ENCODE results near the gene SEPTIN5. TPM values are rescaled to one million over a fixed set of nuclear protein-coding genes. Genes with fewer than 3 reads are reported as not detected.
"Not testable (repeated sequence)": the region's sequence is repeated elsewhere in the genome, so short reads cannot be mapped to it uniquely, and the experiment has no call there.

The SEPTIN5 gene
- total RNA-seq, 1 donor from 2014 or later = 132 TPM

DNA sequence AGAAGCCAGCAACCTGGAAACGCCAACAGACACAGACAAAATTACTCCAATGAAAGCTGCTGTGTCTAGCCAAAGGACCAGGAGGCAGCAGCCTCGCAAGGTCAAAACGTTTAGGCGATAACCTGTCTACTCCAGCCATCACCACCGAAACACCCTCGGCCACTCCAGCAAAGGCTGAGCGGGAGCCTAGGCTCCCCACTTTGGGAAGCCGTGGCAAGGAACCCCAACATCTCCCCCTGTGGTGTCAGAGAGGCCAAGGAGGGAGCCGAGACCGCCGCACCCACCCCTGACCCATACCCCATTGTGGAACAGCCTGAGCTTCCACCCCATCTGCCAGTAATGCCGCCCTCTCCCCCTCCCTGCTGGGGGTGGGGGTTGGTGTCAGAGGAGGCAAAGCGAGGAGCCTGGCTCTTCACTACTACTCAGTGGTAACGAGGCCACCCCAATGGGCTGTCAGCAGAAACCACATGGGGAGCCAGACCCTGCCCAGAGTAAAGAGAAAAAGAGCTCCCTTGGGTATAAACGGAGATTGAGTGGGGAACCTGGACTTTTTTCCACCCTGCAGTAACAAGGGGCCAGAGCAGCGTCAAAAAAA lies 33.9 kb upstream of the SEPTIN5 start:
- DNase-seq (ENCODE audit: low spot score in 2 of 2) (no peak), FAIRE-seq (no peak)

- FAIRE-seq (no peak), DNase-seq (ENCODE audit: low spot score in 2 of 2) (no peak)
Measured at GRCh38 chr22:19680911-19681862, 33.1 kb upstream of the SEPTIN5 start.

DNA sequence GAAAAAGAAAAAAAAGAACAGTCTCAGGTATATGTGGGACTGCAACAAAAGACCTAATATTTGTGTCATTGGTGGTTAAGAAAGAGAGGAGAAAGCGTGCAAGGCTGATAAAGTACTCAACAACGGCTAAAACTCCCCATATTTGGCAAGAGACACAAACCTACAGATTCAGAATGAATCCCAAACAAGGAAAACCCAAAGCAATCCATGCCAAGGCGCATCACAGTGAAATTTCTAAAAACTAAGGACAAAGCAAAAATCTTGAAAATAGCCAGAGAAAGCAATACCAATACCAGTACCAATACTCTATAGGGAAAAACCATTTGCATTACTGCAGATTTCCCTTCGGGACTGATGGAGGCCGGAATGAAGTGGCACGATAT lies 32.4 kb upstream of the SEPTIN5 start:
- no peak for FAIRE-seq
- DNase-seq (ENCODE audit: low spot score in 2 of 2) = no peak

- FAIRE-seq (no peak), DNase-seq (ENCODE audit: low spot score in 2 of 2) (no peak)
Measured at GRCh38 chr22:19686946-19687345, 27.4 kb upstream of the SEPTIN5 start.

DNA sequence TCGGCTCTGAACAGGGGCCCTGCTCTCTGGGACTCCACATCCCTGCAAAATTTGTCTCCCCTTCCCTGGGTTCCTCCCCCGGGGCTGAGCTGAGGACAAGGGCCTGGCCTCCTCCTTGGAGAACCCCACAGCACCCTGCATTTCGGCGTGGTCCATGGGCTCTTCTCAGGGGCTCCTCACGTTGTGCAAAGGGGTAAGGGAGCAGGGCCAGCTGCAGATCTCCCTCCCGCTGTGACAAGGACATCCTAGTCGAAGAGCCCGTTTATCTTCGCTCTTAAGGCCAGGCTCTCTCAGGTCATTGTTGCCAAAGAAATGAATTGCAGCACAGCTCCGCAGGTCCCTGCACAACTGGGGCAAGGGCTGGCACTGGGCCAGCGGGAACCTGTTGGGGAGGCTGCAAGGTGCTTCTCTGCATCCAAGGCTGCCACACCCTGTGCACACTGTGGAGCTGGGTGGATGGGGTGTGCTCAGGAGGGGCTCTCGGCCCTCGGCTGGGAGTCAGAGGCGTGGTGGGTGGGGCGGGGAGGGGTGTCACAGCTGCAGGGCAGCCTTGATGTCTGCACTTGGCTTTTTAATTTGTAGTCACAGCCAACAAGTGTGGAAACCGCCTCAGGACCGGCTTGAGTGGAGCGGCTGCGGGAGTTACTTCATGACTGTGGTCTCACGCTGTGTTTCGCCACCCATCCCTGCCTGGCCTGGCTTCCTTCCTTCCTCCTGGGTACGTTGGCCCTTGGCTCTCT lies 26.6 kb upstream of the SEPTIN5 start:
- no peak for DNase-seq (ENCODE audit: low spot score in 2 of 2)
- FAIRE-seq = no peak

DNA sequence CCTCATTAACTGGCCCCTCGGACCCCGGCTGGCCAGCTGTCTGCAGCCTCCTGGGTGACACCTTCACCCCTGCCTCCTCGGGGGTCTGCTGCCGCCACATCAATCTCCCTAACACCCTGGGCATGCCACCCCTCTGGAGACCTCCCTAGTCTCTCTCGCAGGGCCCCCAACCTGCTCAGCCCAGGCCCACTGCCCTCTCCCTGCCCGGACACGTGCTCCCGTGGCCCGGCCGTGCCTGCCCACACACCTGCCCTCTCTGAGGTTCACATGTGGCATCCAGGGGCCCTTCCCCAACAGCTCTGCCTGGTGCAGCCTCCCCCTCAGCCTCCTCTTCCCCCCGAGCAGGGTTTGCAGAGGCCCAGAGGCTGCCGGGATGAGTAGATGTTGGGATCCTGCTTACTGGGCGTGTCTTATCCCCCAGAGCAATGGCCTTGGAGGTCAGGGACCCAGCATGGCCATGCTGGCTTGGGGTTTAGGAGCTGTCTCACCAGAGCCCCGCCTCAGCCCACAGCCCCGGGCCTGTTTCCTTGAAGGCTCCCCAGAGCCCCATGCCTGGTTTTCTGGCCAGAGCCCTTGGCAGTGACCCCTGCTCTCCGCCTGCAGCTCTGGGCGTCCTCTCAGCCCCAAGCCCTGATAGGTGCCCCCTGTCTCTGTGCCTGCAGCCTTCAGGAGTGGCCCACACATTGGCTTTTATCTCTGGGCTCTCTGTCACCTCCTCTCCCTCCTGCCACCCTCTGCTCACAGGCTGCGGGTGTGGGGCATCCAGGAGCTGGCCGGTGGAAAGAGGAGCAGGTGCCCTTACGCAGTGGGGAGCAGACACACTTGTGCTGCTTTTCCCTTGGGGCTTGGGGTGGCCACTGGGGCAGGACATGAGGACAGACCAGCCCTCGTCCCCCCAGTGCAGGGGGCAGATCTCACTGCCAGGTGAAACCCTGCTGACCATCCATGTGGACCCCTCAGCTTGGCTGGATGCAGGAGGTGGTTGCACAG lies 25.7 kb upstream of the SEPTIN5 start:
- FAIRE-seq (no peak), DNase-seq (ENCODE audit: low spot score in 2 of 2) (no peak)

DNA sequence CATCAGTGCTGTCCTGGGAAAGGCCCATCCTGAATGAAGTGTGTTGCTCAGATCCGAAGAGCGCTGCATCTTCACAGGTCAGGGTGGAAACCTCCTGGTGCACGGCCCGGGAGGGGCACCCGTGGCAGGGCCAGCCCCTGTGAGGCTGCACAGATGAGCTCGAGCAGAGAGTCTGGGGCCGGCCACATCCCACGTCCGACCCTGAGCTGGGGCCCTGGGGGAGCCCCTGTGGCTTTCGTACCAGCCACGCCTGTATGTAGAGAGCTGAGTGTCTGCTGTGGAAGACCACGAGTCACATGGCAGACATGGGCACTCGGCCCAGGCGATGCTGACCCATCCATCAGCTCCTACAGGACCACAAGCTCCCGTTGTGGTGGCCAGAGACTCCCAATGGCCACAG lies 24.9 kb upstream of the SEPTIN5 start:
- no peak for DNase-seq (ENCODE audit: low spot score in 2 of 2)

GRCh38 chr22:19691007-19691720 lies 23.1 kb upstream of the SEPTIN5 start:
- FAIRE-seq = no peak
- no peak for DNase-seq (ENCODE audit: low spot score in 2 of 2)

More for the DNA sequence above, 24.9 kb upstream of the SEPTIN5 start:
- FAIRE-seq = no peak

GRCh38 chr22:19691721-19692341 lies 22.5 kb upstream of the SEPTIN5 start:
- FAIRE-seq = no peak
- DNase-seq (ENCODE audit: low spot score in 2 of 2) = no peak

DNA sequence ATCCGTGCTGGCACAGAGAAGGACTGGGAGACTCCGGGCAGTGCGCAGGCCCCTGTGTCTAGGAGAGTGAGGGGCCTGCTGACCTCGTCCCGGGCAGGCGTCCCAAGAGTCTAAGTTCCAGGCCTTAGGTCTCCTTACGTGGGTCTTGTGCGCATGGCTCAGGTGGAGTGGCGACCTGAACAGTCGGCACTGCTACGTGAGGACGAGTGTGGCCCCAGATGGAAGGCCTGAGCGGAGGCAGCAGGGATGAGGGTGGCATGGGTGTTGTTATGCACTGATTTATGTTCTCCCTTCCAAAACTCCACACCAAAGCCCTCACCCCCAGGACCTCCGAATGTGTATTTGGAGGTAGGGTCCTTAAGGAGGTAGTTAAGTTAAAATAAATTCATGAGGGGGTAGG lies 20.7 kb upstream of the SEPTIN5 start:
- FAIRE-seq = no peak

DNA sequence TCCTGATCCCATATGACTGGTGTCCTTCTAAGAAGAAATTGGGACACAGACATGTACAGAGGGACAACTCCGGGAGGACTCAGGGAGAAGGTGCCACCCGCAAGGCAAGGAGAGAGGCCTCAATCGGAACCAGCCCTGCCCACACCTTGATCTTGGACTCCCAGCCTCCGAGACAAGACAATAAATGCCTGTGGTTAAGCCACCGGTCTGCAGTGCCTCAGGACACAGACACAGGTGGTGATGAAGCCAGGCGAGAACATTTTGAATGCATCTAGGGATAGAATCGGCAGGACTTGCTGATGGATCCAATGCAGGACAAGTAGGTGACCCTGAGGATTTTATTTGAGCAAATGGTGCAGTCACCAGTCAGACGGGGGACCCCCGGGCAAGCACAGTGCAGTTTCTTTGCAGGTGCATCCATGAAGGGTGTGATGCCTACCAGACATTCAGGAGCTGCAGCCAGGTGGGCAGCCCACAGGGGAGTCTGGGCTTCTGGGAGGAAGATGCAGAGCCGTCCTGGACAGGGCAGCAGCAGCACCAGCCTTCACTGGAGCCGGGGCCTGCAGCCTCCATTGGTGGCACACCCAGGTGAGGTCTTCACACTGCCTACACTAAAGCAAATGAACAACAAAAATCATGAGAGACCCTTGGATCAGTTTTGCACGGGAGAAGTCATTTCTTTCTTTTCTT lies 20.2 kb upstream of the SEPTIN5 start:
- FAIRE-seq (no peak), DNase-seq (ENCODE audit: low spot score in 2 of 2) (no peak)

More for the DNA sequence above, 20.7 kb upstream of the SEPTIN5 start:
- DNase-seq (ENCODE audit: low spot score in 2 of 2) = no peak

GRCh38 chr22:19694696-19695095 lies 19.6 kb upstream of the SEPTIN5 start:
- DNase-seq (ENCODE audit: low spot score in 2 of 2) = no peak
- no peak for FAIRE-seq

- DNase-seq (ENCODE audit: low spot score in 2 of 2) = no peak
- FAIRE-seq = no peak
Measured at GRCh38 chr22:19696504-19697276, 17.6 kb upstream of the SEPTIN5 start.

GRCh38 chr22:19697871-19698270 lies 16.4 kb upstream of the SEPTIN5 start:
- DNase-seq (ENCODE audit: low spot score in 2 of 2); FAIRE-seq: not testable (repeated sequence)

- FAIRE-seq = no peak
- no peak for DNase-seq (ENCODE audit: low spot score in 2 of 2)
Measured at GRCh38 chr22:19700790-19701419, 13.4 kb upstream of the SEPTIN5 start.

GRCh38 chr22:19701420-19702145 lies 12.7 kb upstream of the SEPTIN5 start:
- FAIRE-seq = no peak
- DNase-seq (ENCODE audit: low spot score in 2 of 2) = no peak

Data from frontal cortex (tissue), 4 donors.